ENCODE measurements around the gene WDR5B. TPM values are rescaled to one million over a fixed set of nuclear protein-coding genes. Genes with fewer than 3 reads are reported as not detected.

Gene WDR5B
- total and polyA plus RNA-seq, 4 donors, result 1.8 to 3.7 (median 2.0) TPM

DNA sequence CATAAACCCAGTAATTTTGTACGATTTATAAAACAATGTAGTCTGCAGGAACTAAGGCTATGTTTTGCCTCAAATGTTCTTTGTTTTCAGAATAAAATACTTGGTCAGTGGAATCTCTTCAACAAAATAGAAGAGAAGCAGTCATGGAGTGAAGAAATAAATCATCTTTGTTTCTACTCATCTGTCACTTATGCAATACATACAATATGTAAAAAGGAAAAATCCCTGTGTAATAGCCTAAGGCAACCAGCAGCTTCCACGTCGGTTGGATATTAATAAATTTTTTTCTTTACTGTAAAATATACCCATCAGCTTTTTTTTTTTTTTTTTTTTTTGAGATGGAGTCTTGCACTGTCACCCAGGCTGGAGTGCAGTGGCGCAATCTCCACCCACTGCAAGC is 5.2 kb upstream of the WDR5B start:
- Histone ChIP-seq H3K9ac (ENCODE audit: low read depth in 1 of 2, low read length in 2 of 2) (no peak overlapping the region), H3K4me3 (ENCODE audit: low read depth in 1 of 3, low read length in 3 of 3) (no peak overlapping the region), H3K36me3 (ENCODE audit: control insufficient read depth in 4 of 4, insufficient read depth in 3 of 4, low read depth in 1 of 4, low read length in 3 of 4) (peaks cover under 1 to 25% (median 12%) of the 10 kb centered on the region in 4 donors), H3K4me1 (ENCODE audit: control insufficient read depth in 4 of 4, insufficient read depth in 4 of 4, low read length in 3 of 4) (peaks cover 4 to 11% (median 5%) of the 10 kb centered on the region in 4 donors), H3K9me3 (ENCODE audit: control insufficient read depth in 4 of 4, low read length in 3 of 4) (no peaks in the 10 kb centered on the region), H3K27me3 (ENCODE audit: control insufficient read depth in 4 of 4, insufficient read depth in 4 of 4, low read length in 3 of 4) (no peaks in the 10 kb centered on the region), H3K27ac (ENCODE audit: low read depth in 1 of 2, low read length in 2 of 2) (no peak overlapping the region)
- WGBS, result 97% methylated on average over 4 of the region's 4 CpGs
- DNase-seq (ENCODE audit: low spot score), result no peak
- TF ChIP-seq SP1 (IDR thresholded peaks at IDR 0.05) (no peak), JUND (IDR thresholded peaks at IDR 0.05) (no peak), HNF4A (conservative IDR thresholded peaks at IDR 0.05) (no peak), NR2F2 (IDR thresholded peaks at IDR 0.05) (no peak), TAF1 (conservative IDR thresholded peaks at IDR 0.05) (no peak)
- TF ChIP-seq, protein P1, sequence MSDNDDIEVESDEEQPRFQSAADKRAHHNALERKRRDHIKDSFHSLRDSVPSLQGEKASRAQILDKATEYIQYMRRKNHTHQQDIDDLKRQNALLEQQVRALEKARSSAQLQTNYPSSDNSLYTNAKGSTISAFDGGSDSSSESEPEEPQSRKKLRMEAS (IDR thresholded peaks at IDR 0.05), result no peak
- TF ChIP-seq, protein P2, sequence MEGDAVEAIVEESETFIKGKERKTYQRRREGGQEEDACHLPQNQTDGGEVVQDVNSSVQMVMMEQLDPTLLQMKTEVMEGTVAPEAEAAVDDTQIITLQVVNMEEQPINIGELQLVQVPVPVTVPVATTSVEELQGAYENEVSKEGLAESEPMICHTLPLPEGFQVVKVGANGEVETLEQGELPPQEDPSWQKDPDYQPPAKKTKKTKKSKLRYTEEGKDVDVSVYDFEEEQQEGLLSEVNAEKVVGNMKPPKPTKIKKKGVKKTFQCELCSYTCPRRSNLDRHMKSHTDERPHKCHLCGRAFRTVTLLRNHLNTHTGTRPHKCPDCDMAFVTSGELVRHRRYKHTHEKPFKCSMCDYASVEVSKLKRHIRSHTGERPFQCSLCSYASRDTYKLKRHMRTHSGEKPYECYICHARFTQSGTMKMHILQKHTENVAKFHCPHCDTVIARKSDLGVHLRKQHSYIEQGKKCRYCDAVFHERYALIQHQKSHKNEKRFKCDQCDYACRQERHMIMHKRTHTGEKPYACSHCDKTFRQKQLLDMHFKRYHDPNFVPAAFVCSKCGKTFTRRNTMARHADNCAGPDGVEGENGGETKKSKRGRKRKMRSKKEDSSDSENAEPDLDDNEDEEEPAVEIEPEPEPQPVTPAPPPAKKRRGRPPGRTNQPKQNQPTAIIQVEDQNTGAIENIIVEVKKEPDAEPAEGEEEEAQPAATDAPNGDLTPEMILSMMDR (IDR thresholded peaks at IDR 0.05; ENCODE audit: low read depth, low read length, missing input control), result no peak

DNA sequence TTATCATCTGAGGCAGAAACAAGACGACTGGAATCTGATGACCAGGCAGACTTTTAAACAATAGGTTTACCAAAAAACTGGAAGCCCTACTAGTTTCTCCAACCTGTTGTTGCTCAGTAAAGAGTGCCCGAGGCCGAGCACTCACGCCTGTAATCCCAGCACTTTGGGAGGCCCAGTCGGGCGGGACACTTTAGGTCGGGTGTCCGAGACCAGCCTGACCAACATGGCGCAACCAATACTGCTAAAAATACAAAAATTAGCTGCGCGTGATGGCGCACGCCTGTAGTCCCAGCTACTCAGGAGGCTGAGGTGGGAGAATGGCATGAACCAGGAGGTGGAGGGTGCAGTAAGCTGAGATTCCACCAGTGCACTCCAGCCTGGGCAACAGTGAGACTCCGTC is 1.1 kb upstream of the WDR5B start:
- Histone ChIP-seq H3K4me1 (ENCODE audit: control insufficient read depth in 4 of 4, insufficient read depth in 4 of 4, low read length in 3 of 4) (peaks cover 8 to 29% (median 20%) of the 10 kb centered on the region in 4 donors), H3K27ac (ENCODE audit: low read depth in 1 of 2, low read length in 2 of 2) (peak overlapping the region; percentile 42 to 97), H3K27me3 (ENCODE audit: control insufficient read depth in 4 of 4, insufficient read depth in 4 of 4, low read length in 3 of 4) (no peaks in the 10 kb centered on the region), H3K9me3 (ENCODE audit: control insufficient read depth in 4 of 4, low read length in 3 of 4) (no peaks in the 10 kb centered on the region), H3K36me3 (ENCODE audit: control insufficient read depth in 4 of 4, insufficient read depth in 3 of 4, low read depth in 1 of 4, low read length in 3 of 4) (peaks cover 0 to 6% (median 0%) of the 10 kb centered on the region in 4 donors), H3K4me3 (ENCODE audit: low read depth in 1 of 3, low read length in 3 of 3) (peak overlapping the region; percentile 74 to 98 (median 89)), H3K9ac (ENCODE audit: low read depth in 1 of 2, low read length in 2 of 2) (peak overlapping the region; percentile 95 to 98)
- 47% methylated on average over 14 of the region's 14 CpGs for WGBS
- TF ChIP-seq EGR1 (IDR thresholded peaks at IDR 0.05; ENCODE audit: low read depth in 2 of 2), result no peak
- no peak for DNase-seq (ENCODE audit: low spot score)

DNA sequence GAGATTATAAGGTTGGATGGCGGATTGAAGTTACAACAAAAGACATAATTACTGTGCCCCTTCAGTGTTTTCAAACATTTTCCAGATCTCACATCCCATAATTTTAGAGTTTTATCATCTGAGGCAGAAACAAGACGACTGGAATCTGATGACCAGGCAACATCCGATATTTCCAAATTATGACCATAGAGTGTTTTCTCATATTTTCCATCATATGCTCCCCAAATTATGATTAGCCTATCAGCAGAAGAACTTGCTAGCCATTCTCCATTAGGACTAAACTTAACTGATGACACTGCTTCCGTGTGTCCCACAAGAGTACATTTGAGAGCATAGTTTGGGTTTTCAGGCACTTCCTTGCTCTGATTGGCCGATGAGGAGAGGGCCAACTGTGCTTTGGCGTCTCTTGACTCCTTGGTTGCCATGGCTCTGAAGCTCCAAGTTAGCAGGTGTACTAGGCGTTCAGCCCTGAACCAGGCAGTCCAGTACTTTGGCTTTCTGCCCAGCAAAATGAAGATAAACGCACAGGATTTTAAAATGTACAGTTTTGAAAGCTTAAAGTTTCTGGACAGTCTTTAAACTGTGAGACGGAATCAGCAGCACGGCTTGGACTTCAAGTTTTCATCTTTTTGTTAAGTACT is 638 bp downstream of the WDR5B start:
- no peak for DNase-seq (ENCODE audit: low spot score)
- 25% methylated on average over 10 of the region's 10 CpGs for WGBS
- Histone ChIP-seq H3K4me3 (ENCODE audit: low read depth in 1 of 3, low read length in 3 of 3) (peak overlapping the region; percentile 74 to 98 (median 89)), H3K4me1 (ENCODE audit: control insufficient read depth in 4 of 4, insufficient read depth in 4 of 4, low read length in 3 of 4) (peaks cover 8 to 29% (median 20%) of the 10 kb centered on the region in 4 donors), H3K9ac (ENCODE audit: low read depth in 1 of 2, low read length in 2 of 2) (peak overlapping the region; percentile 95 to 98), H3K27me3 (ENCODE audit: control insufficient read depth in 4 of 4, insufficient read depth in 4 of 4, low read length in 3 of 4) (no peaks in the 10 kb centered on the region), H3K9me3 (ENCODE audit: control insufficient read depth in 4 of 4, low read length in 3 of 4) (no peaks in the 10 kb centered on the region), H3K27ac (ENCODE audit: low read depth in 1 of 2, low read length in 2 of 2) (peak overlapping the region; percentile 97 to 98), H3K36me3 (ENCODE audit: control insufficient read depth in 4 of 4, insufficient read depth in 3 of 4, low read depth in 1 of 4, low read length in 3 of 4) (peaks cover 0 to 6% (median 4%) of the 10 kb centered on the region in 4 donors)
- no peak for TF ChIP-seq EGR1 (IDR thresholded peaks at IDR 0.05; ENCODE audit: low read depth in 2 of 2)
- TF ChIP-seq YY1 (IDR thresholded peaks at IDR 0.05), result no peak
- TF ChIP-seq, protein P3, sequence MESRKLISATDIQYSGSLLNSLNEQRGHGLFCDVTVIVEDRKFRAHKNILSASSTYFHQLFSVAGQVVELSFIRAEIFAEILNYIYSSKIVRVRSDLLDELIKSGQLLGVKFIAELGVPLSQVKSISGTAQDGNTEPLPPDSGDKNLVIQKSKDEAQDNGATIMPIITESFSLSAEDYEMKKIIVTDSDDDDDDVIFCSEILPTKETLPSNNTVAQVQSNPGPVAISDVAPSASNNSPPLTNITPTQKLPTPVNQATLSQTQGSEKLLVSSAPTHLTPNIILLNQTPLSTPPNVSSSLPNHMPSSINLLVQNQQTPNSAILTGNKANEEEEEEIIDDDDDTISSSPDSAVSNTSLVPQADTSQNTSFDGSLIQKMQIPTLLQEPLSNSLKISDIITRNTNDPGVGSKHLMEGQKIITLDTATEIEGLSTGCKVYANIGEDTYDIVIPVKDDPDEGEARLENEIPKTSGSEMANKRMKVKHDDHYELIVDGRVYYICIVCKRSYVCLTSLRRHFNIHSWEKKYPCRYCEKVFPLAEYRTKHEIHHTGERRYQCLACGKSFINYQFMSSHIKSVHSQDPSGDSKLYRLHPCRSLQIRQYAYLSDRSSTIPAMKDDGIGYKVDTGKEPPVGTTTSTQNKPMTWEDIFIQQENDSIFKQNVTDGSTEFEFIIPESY (IDR thresholded peaks at IDR 0.05), result no peak
- no peak for TF ChIP-seq TAF1 (conservative IDR thresholded peaks at IDR 0.05)
- TF ChIP-seq, protein P4, sequence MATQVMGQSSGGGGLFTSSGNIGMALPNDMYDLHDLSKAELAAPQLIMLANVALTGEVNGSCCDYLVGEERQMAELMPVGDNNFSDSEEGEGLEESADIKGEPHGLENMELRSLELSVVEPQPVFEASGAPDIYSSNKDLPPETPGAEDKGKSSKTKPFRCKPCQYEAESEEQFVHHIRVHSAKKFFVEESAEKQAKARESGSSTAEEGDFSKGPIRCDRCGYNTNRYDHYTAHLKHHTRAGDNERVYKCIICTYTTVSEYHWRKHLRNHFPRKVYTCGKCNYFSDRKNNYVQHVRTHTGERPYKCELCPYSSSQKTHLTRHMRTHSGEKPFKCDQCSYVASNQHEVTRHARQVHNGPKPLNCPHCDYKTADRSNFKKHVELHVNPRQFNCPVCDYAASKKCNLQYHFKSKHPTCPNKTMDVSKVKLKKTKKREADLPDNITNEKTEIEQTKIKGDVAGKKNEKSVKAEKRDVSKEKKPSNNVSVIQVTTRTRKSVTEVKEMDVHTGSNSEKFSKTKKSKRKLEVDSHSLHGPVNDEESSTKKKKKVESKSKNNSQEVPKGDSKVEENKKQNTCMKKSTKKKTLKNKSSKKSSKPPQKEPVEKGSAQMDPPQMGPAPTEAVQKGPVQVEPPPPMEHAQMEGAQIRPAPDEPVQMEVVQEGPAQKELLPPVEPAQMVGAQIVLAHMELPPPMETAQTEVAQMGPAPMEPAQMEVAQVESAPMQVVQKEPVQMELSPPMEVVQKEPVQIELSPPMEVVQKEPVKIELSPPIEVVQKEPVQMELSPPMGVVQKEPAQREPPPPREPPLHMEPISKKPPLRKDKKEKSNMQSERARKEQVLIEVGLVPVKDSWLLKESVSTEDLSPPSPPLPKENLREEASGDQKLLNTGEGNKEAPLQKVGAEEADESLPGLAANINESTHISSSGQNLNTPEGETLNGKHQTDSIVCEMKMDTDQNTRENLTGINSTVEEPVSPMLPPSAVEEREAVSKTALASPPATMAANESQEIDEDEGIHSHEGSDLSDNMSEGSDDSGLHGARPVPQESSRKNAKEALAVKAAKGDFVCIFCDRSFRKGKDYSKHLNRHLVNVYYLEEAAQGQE (IDR thresholded peaks at IDR 0.05), result no peak
- TF ChIP-seq, protein P5, sequence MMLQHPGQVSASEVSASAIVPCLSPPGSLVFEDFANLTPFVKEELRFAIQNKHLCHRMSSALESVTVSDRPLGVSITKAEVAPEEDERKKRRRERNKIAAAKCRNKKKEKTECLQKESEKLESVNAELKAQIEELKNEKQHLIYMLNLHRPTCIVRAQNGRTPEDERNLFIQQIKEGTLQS (IDR thresholded peaks at IDR 0.05), result no peak
- no peak for TF ChIP-seq JUND (IDR thresholded peaks at IDR 0.05)
- no peak for TF ChIP-seq GABPA (IDR thresholded peaks at IDR 0.05 in 1 of 2, conservative IDR thresholded peaks at IDR 0.05 in 1 of 2)
- TF ChIP-seq SP1 (IDR thresholded peaks at IDR 0.05), result no peak
- TF ChIP-seq HNF4G (IDR thresholded peaks at IDR 0.05), result no peak
- no peak for TF ChIP-seq NR2F2 (IDR thresholded peaks at IDR 0.05)
- no peak for TF ChIP-seq RAD21 (IDR thresholded peaks at IDR 0.05)
- no peak for TF ChIP-seq FOXA1 (IDR thresholded peaks at IDR 0.05)
- TF ChIP-seq, protein P1 (IDR thresholded peaks at IDR 0.05), result no peak
- no peak for TF ChIP-seq RXRA (IDR thresholded peaks at IDR 0.05)
- no peak for TF ChIP-seq HNF4A (conservative IDR thresholded peaks at IDR 0.05)
